SK-N-SH (cell line): ENCODE results near the gene DNHD1.

Source experiments
- EP300 ChIP-seq, 2 experiments: IDR thresholded peaks; 2 replicates each; pipeline versions ENCODE4 v1.4.0 to v1.6.1; 2012; ENCODE audit warnings: borderline replicate concordance in 1 of 2, low read depth in 1 of 2, low read length in 1 of 2
- FOXM1 ChIP-seq: IDR thresholded peaks from 2 replicates; pipeline ENCODE4 v1.4.0; 2012; ENCODE audit warnings: low read depth, mild to moderate bottlenecking
- GABPA ChIP-seq: IDR thresholded peaks from 2 replicates; pipeline ENCODE4 v1.4.0; 2012; ENCODE audit warnings: low read depth, mild to moderate bottlenecking
- MEF2A ChIP-seq: IDR thresholded peaks from 2 replicates; pipeline ENCODE4 v1.4.0; 2012; ENCODE audit warnings: low read depth, borderline replicate concordance
- NFIC ChIP-seq: IDR thresholded peaks from 2 replicates; pipeline ENCODE4 v1.4.0; 2012; ENCODE audit warnings: borderline replicate concordance
- POLR2AphosphoS5 ChIP-seq: IDR thresholded peaks from 2 replicates; pipeline ENCODE4 v1.6.1; 2012; ENCODE audit warnings: low read depth, low read length
- RFX5 ChIP-seq: IDR thresholded peaks from 2 replicates; pipeline ENCODE4 v1.6.1; 2012; ENCODE audit warnings: mild to moderate bottlenecking, improper control_type of control experiment, low read length
- SMC3 ChIP-seq: IDR thresholded peaks from 2 replicates; pipeline ENCODE4 v1.6.1; 2012; ENCODE audit warnings: low read depth, low read length, improper control_type of control experiment
- TAF1 ChIP-seq: IDR thresholded peaks from 2 replicates; pipeline ENCODE4 v1.6.1; 2012; ENCODE audit warnings: low read depth, mild to moderate bottlenecking, low read length, moderate library complexity, borderline replicate concordance
- TF ChIP-seq, protein P1 (sequence below): fragments of 200-600 bp; sonication (generic); IDR thresholded peaks from 2 replicates; pipeline ENCODE4 v1.6.1; 2017; ENCODE audit warnings: antibody characterized with exemption, mild to moderate bottlenecking, moderate library complexity
- TF ChIP-seq, protein P2 (sequence below): IDR thresholded peaks from 2 replicates; pipeline ENCODE4; 2012

DNA sequence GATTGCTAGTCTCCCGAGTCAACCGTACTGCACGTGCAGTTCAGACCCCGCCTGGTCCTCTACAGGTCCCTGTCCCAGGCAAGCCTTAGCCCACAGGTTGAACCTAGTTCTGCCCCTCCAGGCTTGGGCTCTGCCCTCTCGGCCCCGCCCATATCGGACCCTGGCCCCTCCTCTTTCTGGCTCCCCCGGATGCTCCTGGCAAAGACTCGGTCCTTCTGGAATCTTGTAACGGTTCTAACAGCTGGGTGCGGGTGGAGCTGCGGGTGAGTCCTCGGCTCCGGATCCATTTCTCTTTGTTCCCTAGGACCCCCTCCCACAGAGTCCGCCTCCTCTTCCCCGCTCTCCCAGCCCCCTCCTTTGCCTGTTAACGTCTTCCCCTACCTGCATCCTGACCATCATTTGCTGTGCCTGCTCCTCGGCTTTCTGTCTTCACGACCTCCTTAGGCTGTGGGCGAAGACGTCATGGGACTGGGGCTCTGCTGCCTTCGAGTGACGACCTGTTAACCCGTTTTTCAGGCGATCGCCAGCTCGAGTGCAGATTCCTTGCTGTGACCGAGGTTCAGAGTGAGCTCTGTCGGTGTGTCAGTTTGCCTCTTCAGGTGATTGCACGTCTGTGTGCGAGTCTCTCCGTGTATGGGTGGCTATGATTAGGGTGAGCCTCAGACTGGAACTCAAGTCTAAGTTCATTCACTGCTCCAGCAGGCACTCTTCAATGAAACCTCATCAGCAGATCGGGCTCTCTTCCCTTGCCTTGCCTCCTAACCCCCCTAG is at the start of gene DNHD1:
- TF ChIP-seq GABPA (no peak), RFX5 (no peak), FOXM1 (no peak), EP300 (IDR thresholded peaks at IDR 0.05; ENCODE audit: borderline replicate concordance in 1 of 2, low read depth in 1 of 2, low read length in 1 of 2) (no peak), MEF2A (no peak), NFIC (no peak), SMC3 (no peak), TAF1 (no peak), POLR2AphosphoS5 (no peak)
- TF ChIP-seq, protein P1, sequence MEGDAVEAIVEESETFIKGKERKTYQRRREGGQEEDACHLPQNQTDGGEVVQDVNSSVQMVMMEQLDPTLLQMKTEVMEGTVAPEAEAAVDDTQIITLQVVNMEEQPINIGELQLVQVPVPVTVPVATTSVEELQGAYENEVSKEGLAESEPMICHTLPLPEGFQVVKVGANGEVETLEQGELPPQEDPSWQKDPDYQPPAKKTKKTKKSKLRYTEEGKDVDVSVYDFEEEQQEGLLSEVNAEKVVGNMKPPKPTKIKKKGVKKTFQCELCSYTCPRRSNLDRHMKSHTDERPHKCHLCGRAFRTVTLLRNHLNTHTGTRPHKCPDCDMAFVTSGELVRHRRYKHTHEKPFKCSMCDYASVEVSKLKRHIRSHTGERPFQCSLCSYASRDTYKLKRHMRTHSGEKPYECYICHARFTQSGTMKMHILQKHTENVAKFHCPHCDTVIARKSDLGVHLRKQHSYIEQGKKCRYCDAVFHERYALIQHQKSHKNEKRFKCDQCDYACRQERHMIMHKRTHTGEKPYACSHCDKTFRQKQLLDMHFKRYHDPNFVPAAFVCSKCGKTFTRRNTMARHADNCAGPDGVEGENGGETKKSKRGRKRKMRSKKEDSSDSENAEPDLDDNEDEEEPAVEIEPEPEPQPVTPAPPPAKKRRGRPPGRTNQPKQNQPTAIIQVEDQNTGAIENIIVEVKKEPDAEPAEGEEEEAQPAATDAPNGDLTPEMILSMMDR: no peak
- TF ChIP-seq, protein P2, sequence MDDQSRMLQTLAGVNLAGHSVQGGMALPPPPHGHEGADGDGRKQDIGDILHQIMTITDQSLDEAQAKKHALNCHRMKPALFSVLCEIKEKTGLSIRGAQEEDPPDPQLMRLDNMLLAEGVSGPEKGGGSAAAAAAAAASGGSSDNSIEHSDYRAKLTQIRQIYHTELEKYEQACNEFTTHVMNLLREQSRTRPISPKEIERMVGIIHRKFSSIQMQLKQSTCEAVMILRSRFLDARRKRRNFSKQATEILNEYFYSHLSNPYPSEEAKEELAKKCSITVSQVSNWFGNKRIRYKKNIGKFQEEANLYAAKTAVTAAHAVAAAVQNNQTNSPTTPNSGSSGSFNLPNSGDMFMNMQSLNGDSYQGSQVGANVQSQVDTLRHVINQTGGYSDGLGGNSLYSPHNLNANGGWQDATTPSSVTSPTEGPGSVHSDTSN: no peak
